SW 1271 (cell line): ENCODE results near the gene DISC1.
"Not testable (repeated sequence)": the region's sequence is repeated elsewhere in the genome, so short reads cannot be mapped to it uniquely, and the experiment has no call there.

Experiments used
- DNase-seq, 2 experiments: peaks; one replicate each; lab custom pipeline; 2025; lab: John Stamatoyannopoulos, UW

DISC1 gene

DNA sequence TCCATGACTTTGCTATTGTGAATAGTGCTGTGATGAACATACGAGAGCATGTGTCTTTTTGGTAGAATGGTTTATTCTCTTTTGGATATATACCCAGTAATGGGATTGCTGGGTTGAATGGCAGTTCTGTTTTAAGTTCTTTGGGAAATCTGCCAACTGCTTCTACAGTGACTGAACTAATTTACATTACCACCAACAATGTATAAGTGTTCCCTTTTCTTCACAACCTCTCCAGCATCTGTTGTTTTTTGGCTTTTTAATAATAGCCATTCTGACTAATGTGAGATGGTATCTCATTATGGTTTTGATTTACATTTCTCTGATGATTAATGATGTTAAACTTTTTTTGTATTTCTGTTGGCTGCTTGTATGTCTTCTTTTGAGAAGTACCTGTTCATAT is 335.2 kb downstream of the DISC1 start:
- not testable (repeated sequence) for DNase-seq

DNA sequence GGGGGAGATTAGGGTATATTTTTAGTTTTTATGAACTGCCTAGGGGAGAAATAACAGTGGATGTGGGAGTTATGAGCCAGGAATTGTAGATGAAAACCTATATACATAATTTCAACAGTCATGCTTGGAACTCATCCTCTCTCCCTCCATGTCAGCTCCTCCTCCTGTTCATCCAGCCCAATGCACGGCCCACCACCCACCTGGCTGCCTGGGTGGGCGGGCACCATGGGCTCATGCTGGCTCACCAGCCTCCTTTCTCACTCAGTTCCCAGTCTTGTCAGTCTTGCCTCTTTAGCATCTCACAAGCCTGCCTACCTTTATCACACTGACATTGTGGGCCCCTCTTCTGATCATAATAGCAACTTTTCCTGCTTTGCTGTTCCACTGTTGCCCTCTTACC is 336.0 kb downstream of the DISC1 start:
- no peak for DNase-seq

- no peak for DNase-seq
Measured at GRCh38 chr1:231964241-231964640, 337.7 kb downstream of the DISC1 start.

GRCh38 chr1:231964961-231965360 is 338.4 kb downstream of the DISC1 start:
- no peak for DNase-seq

DNA sequence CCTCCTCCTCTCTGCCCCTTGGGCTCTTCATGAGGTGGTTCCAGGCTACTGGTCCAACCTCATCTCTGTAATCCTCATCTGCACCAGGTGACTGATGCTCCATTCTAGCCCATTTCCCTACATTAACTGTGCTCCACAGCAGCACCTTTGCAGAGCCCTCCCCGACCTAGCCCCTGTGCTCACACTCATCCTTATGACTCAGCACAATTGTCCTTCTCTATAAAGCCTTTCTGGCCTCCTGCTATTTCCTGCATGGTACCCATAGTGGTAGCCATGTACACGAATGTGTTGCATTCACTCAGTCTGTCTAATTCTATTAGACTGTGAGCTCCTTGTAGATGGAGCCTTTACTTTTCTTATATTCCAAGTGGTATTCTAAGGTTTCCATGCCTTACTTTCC is 339.0 kb downstream of the DISC1 start:
- DNase-seq, result no peak

GRCh38 chr1:231966983-231967382 is 340.4 kb downstream of the DISC1 start:
- DNase-seq, result no peak

DNA sequence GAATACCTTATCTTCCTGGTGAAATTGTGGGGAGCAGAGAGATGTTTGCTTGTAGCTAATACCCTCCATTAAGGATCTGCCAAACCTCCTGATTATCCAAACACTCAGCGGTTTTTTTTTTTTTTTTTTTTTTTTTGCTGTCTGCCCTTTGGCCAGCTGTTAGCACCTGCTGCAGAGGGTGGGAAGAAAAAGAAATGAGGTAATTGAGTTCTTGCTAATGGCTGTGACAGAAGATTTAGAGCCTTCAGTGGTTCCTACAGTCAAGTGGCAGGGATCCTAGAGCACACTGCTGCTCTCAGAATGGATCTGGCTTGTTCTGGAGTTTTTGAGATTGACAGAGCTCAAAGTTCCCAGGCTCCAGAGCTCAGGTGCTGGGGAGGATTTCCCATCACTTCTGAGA is 342.5 kb downstream of the DISC1 start:
- no peak for DNase-seq

DNA sequence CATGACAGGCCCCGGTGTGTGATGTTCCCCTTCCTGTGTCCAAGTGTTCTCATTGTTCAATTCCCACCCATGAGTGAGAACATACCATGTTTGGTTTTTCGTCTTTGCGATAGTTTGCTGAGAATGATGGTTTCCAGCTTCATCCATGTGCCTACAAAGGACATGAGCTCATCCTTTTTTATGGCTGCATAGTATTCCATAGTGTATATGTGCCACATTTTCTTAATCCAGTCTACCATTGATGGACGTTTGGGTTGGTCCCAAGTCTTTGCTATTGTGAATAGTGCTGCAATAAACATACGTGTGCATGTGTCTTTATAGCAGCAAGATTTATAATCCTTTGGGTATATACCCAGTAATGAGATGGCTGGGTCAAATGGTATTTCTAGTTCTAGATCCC is 343.2 kb downstream of the DISC1 start:
- DNase-seq, result not testable (repeated sequence)

DNA sequence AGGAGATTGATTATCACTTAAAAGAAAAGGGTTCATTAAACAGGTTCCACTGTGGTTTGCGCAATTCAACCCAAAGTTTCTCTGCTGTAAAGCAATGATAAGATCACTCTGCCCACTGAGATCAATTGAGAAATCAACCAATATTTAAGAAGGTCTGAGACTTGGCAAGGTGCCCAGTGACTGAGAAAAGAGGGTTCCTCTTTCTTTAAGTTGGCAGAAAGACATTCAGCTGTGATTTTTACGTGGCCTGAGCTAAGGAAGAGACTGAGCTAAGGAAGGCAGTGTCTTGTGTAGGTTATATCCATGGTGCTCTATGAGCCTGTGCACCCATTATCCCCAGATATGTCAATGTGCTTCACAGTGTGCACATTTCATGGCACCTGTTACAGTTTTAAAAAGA is 344.1 kb downstream of the DISC1 start:
- DNase-seq, result no peak

DNA sequence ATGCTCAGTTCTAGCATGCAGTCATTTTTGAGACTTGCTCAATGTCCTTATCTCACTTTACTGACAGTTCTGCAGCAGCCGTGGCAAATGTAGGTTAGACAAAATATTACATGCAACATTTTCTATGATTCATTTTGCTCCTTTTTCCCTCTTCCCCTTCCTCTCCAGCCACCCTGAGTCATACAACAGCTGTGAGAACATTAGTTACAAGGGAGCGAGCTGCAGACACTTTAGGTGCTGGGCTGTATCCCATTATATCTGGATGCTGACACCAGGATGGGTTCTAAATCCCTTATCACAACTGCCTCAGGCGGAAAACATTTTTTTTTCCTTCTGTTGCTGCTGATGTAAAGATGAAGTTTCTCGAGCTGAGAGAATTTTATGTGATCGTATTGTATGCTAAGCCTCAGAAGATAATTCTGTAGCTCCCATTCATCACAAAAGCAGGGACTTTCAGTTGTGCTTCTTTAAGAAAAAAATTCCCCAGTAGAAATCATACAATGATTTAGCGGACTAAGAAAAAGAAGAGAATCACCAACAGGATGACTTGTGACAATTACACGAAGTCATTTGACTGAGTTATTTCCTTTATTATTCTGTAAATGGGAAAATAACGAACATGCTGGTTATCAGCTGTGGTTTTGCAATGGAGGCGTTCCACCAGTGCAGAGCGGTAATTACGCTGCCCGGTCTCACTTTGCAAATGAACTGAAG is 345.0 kb downstream of the DISC1 start:
- DNase-seq, result no peak

- DNase-seq, result no peak
Measured at GRCh38 chr1:231972111-231972445, 345.5 kb downstream of the DISC1 start.

- DNase-seq, result no peak
Measured at GRCh38 chr1:231973830-231974229, 347.2 kb downstream of the DISC1 start.

DNA sequence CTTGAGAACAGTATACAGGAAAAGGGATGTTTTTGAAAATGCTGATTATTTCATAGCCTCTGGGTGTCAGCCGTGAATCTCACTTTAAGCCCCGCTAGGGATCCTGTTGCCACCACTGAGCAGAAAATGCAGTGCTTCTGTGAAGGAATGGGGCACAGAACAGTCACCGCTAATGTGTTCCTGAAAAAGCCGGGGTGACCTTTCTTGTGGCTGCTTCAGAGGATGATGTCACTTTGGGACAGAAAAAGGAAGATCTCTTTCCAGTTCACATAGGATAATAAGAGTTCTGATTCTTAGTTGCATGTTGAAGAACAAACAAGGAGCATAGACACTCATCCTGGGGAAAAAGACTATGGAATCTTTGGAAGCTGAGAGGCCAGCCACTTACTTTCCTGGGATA is 349.6 kb downstream of the DISC1 start:
- no peak for DNase-seq

DNA sequence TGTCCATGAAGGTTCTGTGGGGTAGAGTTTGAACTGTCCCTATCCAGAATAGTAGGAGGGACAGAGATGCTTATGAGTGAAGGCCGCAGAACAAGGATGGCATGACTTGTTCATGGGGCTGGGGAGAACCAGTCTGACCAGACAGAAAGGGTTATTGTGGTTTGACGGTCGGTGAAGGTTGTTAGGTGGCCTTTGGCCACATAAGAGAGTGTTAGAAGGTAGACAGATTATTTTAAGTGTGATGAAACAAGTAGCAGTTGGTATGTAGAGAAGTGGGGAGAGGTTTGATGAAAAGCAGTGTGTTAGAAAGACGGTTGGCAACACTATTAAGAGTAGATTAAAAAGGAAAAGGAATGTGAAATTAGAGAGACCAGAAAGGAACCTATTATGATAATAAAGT is 355.1 kb downstream of the DISC1 start:
- DNase-seq, result no peak

GRCh38 chr1:231982871-231983587 is 356.4 kb downstream of the DISC1 start:
- DNase-seq, result no peak

GRCh38 chr1:231983588-231984193 is 357.1 kb downstream of the DISC1 start:
- DNase-seq, result no peak

DNA sequence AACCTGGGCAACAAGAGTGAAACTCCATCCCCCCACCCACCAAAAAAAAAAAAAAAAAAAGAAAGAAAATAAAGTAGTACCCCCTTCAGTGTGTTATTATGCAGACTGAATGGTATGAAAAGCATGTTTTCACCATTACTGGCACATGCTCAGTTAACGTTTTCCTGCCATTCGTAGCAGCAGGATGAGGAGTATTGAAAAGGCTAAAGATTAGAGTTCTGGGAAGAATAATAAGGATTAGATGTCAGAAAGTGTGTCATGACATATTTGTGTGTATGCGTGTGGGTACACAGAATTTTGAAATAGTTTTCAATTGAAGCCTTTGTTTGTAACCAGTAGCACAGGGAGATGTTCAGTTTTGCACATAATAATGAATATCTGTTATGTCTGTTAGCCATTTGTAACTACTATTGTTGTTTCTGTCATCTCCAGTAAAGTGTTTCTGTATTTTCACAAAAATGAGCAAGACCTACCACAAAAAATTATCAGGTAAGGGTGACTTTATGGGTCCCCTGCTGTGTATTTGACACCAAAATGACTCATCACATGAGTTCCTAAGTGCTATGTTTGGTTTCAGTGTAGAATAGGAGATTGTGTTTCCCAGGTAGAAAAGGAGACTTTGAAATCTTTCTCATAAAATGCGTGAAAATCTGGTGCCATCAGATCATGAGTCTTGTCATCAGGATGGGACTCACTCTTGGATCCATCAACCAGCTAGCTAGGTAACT is 358.9 kb downstream of the DISC1 start:
- no peak for DNase-seq

DNA sequence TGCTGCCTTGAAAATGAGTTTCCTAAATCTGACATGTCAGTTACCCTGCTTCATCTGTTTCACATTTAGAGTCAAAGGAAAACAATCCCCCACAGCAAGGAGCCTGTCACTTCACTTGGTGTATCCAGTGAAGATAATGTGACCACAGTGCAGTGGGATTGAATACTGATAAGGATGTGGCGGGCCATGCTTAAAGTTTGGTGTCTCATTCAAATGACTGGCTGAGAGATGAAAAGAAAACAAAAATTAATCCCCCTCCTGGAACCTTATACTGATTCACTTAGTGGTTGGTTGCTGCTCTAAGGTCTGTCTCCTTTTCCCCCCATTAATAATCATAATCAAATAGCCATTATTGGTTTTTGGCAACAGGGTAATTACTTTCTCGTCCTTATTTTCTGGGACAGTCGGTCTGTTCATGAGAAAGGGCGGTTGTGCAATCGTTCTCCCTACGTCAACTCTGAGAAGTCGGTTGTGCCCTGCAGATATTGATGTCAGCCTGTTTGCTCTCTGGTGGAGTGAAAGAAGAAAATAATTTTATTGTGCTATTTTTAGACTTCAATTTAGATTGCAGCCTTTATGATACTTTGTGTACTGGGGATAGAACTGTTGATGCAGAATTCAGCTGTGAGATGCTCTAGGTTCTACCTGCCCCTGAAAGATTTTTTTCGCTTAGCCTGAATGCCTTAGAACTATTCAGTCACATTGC is 360.2 kb downstream of the DISC1 start:
- DNase-seq, result no peak

DNA sequence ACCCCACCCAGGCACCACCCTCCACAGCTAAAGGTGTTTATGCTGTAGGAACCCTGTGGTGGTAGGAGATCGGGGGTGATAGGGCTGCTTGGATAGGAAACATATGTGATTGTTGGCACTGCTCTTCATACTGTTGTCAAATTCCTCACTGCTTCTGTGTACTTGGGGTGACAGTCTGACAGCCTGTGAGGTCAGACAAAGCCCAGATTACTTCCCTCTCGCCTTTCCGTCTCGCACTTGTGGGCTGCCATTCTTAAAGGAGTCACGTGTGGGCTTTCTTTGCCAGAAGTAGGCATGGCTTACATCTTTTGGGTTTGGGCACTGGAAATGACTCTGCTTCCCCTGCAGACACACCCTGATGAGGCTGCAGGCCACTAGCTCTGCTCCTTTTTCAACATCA is 363.8 kb downstream of the DISC1 start:
- no peak for DNase-seq

DNA sequence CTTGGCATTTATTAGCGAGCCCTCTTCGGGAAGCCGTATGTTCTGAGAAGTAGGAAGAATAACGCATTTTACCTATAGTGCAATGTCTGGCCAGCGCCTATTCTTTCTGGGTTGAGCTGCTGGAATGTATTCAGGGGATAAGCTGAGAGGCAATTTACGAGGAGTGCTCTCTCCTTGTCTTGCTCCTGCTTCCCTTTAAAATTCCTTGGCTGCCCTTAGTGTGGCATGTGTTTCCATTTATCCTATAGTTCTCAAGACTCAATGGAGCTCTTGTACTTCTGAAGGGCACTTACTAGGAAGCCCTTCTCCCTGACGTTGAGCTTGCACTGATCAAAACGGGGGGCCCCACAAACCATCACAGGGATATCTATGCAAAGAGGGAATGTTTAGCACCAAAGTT is 364.6 kb downstream of the DISC1 start:
- DNase-seq, result no peak

- no peak for DNase-seq
Measured at GRCh38 chr1:231993968-231994455, 367.4 kb downstream of the DISC1 start.

DNA sequence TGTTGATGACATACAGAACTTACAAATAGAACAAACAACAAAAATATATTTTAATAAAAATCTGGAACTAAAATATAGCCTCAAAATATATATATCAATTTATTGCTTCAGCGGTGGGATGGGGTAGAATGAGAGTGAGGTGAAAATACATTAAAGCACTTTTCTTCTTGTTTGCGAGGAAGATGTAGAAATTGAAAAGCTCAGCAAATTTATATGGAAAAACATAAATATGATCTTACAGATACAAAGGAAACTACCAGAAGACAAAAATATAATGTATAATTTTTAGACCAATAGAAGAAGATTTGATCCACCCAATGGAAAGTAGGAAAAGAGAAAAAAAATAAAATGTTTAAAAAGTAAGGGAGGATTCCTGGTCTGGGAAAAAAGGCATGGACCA is 372.2 kb downstream of the DISC1 start:
- no peak for DNase-seq
